Colonic mucosa (tissue), 4 donors: ENCODE results near the gene PPP2R5E. TPM values are rescaled to one million over a fixed set of nuclear protein-coding genes. Genes with fewer than 3 reads are reported as not detected.

Source experiments
- DNase-seq: peaks from one replicate; pipeline ENCODE4 v3.0.0-alpha.2; 2020
- H3K27ac ChIP-seq: fragments of 200-600 bp; one replicate; pipeline ENCODE4 v1.8.0; 2021
- H3K27me3 ChIP-seq: fragments of 200-600 bp; one replicate; pipeline ENCODE4 v1.8.0; 2021
- H3K36me3 ChIP-seq: fragments of 200-600 bp; one replicate; pipeline ENCODE4 v1.8.0; 2021
- H3K4me1 ChIP-seq: fragments of 200-600 bp; one replicate; pipeline ENCODE4 v1.8.0; 2021; ENCODE audit warnings: mild to moderate bottlenecking
- H3K4me3 ChIP-seq: fragments of 200-600 bp; one replicate; pipeline ENCODE4 v1.8.0; 2021
- H3K9ac ChIP-seq, 2 donors: one replicate each; pipeline ENCODE4 v1.7.0; 2013; ENCODE audit warnings: control low read depth in 2 of 2, low read depth in 2 of 2, low read length in 2 of 2
- H3K9me3 ChIP-seq: fragments of 200-600 bp; one replicate; pipeline ENCODE4 v1.8.0; 2021
- intact Hi-C: fragments of 100-400 bp; cut with DNase I; formaldehyde crosslinking; loops from one replicate; pipeline ENCODE4 v1.14.1; 2022
- total RNA-seq, 2 donors: library from RNA; stranded (reverse); fragmentation: NEBNext Ultra II Directional in 1 of 2; extraction: Animal tissue kit (Norgen Biotek cat#: 25700) in 1 of 2; gene quantifications; one replicate each; pipeline ENCODE4 v1.2.1, GENCODE V29; 2021
- TF ChIP-seq, protein P1 (sequence below): fragments of 200-600 bp; IDR thresholded peaks from one replicate; pipeline ENCODE4 v1.8.0; 2022; ENCODE audit warnings: antibody characterized with exemption, mild to moderate bottlenecking
- donor health status: healthy.
- donor health status: DM: no; HTN: no; CAD: no.
- donor health status: DM: no; HTN: no; CAD: no.

PPP2R5E gene
- total RNA-seq, 2 donors from 2014 or later, result 58.0 to 62.7 TPM

DNA sequence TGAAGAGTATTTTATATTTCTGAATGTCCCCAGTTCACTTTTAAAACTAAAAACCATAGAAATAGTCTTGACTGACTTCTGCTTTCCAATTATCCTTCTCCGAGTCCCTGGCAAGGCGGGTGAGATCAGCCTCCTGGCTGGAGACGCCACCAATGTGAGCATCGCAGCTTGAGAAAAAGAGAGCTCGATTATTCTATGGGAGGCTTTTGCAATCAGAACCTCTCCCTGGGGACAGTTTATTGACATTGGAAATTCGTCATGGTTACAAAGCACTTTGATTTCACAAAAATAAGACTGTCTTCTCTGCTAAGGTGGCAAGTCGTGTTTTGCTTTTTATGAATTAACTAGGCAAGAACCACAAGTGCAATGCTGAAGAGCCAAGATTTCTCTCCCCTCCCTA lies 200.8 kb downstream of the PPP2R5E start:
- intact Hi-C loops, result no loop called here
- TF ChIP-seq, protein P1, sequence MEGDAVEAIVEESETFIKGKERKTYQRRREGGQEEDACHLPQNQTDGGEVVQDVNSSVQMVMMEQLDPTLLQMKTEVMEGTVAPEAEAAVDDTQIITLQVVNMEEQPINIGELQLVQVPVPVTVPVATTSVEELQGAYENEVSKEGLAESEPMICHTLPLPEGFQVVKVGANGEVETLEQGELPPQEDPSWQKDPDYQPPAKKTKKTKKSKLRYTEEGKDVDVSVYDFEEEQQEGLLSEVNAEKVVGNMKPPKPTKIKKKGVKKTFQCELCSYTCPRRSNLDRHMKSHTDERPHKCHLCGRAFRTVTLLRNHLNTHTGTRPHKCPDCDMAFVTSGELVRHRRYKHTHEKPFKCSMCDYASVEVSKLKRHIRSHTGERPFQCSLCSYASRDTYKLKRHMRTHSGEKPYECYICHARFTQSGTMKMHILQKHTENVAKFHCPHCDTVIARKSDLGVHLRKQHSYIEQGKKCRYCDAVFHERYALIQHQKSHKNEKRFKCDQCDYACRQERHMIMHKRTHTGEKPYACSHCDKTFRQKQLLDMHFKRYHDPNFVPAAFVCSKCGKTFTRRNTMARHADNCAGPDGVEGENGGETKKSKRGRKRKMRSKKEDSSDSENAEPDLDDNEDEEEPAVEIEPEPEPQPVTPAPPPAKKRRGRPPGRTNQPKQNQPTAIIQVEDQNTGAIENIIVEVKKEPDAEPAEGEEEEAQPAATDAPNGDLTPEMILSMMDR, result no peak

DNA sequence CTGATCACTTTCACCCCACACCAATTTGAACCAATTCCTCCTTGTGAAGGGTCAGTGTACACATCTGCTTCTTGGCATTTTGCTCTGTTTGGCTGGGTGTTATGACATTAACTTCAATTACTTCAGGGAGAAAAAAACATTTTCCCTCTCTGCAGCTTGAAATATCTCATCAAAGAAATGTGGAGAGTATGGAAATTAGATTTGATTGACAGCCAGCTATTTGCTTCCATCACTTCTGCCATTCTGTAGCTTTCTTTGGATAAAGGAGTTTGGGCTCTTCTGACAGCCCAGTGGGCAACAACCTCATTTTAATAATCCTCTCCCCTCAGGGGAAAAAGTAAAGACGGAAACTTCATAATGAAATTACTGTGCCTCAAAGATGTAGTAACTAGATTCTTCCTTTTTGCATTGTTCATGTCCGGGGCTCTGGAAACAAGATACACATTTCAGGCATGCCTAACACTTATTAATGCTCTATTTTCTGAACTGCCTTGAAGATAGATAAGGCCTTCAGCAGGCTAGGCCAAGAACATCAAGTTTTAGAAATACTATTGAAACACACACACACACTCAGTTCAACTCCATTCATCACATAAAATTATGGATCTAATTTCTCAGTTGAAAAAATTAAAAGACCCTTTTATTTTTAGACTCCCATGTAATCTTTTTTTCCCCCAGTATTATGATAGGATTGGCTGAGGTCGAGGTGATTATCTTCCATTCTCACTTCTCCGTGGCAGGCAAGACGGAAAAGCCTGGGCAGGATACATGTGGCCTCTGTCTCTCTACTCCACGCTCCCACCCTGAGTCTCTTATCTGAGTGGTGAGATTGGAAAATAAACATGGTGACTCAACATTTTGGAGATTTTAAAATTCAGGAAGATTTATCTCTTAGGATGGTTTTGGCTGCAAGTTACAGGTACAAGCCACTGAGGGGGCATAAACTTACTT lies 214.1 kb downstream of the PPP2R5E start:
- Histone ChIP-seq H3K4me1 (no peaks in the 10 kb centered on the region), H3K4me3 (no peak overlapping the region), H3K9me3 (no peaks in the 10 kb centered on the region), H3K27me3 (no peaks in the 10 kb centered on the region), H3K36me3 (no peaks in the 10 kb centered on the region), H3K9ac (no peak overlapping the region), H3K27ac (no peak overlapping the region)
- intact Hi-C loops, result no loop called here
- TF ChIP-seq, protein P1, result no peak
- DNase-seq, result no peak

More for the DNA sequence above, 200.8 kb downstream of the PPP2R5E start:
- H3K27ac ChIP-seq, result no peak overlapping the region
- no peaks in the 10 kb centered on the region for H3K4me1 ChIP-seq
- no peak for DNase-seq
- H3K9me3 ChIP-seq, result no peaks in the 10 kb centered on the region
- no peak overlapping the region for H3K9ac ChIP-seq
- H3K4me3 ChIP-seq, result no peak overlapping the region
- no peaks in the 10 kb centered on the region for H3K36me3 ChIP-seq
- H3K27me3 ChIP-seq, result no peaks in the 10 kb centered on the region

DNA sequence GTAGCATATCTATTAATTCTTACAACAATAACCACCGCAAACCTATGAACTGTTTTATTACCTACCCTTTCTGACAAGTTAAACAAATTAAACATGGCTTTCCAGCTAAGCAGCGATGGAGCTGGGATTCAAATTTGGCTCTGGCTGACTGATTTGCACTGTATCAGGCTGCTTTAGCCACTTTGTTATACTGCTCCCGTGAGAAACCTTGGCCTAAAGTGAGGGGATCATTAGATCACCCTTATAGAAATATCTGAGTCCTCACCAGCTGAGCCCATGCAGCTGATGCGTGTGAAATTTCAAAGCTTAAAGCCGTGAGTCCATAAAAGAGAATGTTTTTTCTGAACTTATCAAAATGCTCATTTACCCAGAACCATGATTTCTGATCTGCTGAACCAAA lies 216.3 kb downstream of the PPP2R5E start:
- TF ChIP-seq, protein P1, result no peak
- Histone ChIP-seq H3K9ac (no peak overlapping the region), H3K4me3 (no peak overlapping the region), H3K27ac (no peak overlapping the region), H3K36me3 (no peaks in the 10 kb centered on the region), H3K4me1 (no peaks in the 10 kb centered on the region), H3K27me3 (no peaks in the 10 kb centered on the region), H3K9me3 (no peaks in the 10 kb centered on the region)
- no peak for DNase-seq
- intact Hi-C loops, result no loop called here

DNA sequence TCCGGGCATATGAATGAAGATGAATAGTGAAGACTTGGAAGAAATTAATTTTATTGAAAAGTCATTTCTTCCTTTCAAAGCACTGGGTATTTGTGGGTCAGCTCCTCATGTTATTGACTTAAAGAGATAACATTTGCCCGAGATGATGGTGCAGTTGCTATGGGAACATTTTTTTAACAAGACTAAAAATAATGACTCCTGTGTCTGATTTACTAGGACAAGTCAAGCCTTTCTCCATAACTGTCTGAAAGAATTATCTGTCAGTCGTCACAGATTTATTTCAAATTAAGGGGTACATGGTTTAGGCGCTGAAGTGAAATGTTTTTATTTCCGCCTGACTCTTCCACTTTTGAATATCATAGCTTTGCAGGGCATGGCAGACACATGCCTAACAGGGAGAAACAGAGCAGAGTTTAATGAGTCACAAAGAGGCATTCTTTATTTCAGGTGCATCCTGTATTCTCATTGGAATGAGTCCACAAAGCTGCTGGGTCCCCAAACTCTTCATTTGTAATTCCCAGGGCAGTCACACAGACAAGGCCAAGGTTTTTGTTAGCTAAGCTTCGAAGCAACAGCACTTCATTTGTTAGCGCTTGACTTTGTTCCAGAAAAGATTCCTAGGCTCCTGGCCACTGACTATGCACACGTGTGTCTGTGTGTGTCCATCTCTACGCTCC lies 220.1 kb downstream of the PPP2R5E start:
- Histone ChIP-seq H3K9me3 (no peaks in the 10 kb centered on the region), H3K36me3 (no peaks in the 10 kb centered on the region), H3K9ac (no peak overlapping the region), H3K27me3 (no peaks in the 10 kb centered on the region), H3K27ac (no peak overlapping the region), H3K4me1 (no peaks in the 10 kb centered on the region), H3K4me3 (no peak overlapping the region)
- intact Hi-C loops, result no loop called here
- TF ChIP-seq, protein P1, result no peak
- no peak for DNase-seq

DNA sequence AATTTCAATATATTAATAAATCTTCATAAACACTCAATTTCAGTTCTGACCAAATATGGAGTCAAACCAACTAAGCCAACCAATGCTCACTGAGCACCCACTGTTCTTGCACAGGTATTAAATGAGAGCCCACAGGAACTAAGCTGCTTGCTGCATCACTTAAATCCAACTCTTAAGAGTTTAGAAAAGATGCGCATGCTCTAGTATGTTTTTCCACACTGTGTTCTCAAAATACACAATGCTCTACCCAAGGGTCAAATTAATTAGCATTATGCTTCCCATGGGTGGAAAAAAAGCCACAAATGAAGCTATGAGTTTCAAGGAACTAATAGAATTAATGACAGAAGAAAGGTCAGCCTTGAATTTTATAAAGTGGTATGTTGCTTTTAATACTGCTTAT lies 220.7 kb downstream of the PPP2R5E start:
- no peak overlapping the region for H3K9ac ChIP-seq
- DNase-seq, result no peak
- no peaks in the 10 kb centered on the region for H3K36me3 ChIP-seq
- intact Hi-C loops, result no loop called here
- no peaks in the 10 kb centered on the region for H3K27me3 ChIP-seq
- H3K9me3 ChIP-seq, result no peaks in the 10 kb centered on the region
- TF ChIP-seq, protein P1, result no peak
- no peak overlapping the region for H3K4me3 ChIP-seq
- no peaks in the 10 kb centered on the region for H3K4me1 ChIP-seq
- no peak overlapping the region for H3K27ac ChIP-seq

Other genes with a start within 250 kb of the PPP2R5E start
- gene GPHB5, start 224.4 kb downstream of the PPP2R5E start, total RNA-seq, result not detected
- gene WDR89, start 98.5 kb upstream of the PPP2R5E start, total RNA-seq, result 10 to 100 TPM in 1 of 2 donors, 1 to 10 TPM in 1; 7.9 to 12.0 TPM
- gene SGPP1, start 184.7 kb upstream of the PPP2R5E start, total RNA-seq, result 10 to 100 TPM; 10.5 to 20.0 TPM